Stimulated activated CD4-positive, alpha-beta T cell treated with anti-CD3 and anti-CD28 coated beads, Interleukin-2, amount 100 ng/mL, for 4 hours (primary cell): ENCODE measurements around the gene FAM20C.
"Not testable (repeated sequence)": the region's sequence is repeated elsewhere in the genome, so short reads cannot be mapped to it uniquely, and the experiment has no call there.

Experiments
- DNase-seq: peaks from one replicate; pipeline ENCODE4 v3.0.0-alpha.2; 2020; ENCODE audit warnings: low read depth

The FAM20C gene

DNA sequence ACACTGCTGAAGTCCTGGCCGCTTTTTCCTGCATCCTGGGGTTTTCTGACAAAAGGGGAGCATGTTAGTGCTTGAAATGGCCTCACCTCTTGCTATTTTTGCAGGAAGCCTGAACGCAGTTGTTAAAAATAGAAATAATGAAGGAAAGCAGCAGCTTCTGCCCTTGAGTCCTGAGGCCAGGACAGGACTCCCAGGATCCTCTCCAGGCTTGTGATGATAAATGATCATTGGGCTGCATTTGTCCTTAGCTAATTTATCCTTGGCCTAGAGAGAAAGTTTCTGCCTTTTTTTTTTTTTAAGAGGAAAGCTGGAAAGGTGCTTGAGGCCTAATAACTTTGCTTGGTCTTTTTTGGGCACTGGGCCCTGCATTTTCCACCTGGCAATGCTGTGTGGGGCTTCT is 17.7 kb upstream of the FAM20C start:
- no peak for DNase-seq

DNA sequence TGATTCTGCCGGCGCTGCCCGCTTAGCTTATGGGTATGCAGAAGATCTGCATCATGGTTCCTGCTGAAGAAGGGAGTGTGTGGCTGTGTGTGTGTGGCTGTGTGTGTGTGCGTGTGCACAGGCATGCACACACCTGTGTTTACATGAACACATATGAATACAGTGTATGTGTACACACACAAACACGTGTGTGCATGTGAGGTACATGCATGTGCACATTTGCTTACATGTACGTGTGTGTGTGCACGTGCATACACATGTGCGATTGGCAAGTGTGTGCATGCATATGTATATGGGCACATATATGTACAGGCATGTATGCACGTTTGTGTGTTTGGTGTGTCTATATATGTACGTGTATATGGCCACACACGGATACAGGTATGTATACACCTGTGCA is 16.4 kb upstream of the FAM20C start:
- no peak for DNase-seq

DNA sequence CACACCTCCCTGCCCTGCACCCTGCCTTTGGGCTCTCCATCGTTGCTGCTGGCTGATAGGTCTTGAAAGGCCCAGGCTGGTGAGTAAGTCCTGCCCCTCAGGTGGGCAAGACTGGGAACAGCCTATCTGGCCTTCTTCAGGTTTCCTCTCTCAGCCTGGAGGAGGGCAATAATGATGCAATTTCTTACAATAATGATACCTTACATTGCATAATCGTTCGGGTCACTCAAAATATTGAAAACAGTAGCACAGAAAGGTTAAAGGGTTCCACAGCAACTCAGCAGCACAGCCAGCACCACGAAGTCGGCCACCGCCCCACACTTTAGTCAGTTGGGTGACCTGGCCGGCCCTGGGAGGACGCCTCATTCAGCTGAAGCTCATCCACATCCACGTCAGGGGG is 16.0 kb upstream of the FAM20C start:
- DNase-seq, result no peak

DNA sequence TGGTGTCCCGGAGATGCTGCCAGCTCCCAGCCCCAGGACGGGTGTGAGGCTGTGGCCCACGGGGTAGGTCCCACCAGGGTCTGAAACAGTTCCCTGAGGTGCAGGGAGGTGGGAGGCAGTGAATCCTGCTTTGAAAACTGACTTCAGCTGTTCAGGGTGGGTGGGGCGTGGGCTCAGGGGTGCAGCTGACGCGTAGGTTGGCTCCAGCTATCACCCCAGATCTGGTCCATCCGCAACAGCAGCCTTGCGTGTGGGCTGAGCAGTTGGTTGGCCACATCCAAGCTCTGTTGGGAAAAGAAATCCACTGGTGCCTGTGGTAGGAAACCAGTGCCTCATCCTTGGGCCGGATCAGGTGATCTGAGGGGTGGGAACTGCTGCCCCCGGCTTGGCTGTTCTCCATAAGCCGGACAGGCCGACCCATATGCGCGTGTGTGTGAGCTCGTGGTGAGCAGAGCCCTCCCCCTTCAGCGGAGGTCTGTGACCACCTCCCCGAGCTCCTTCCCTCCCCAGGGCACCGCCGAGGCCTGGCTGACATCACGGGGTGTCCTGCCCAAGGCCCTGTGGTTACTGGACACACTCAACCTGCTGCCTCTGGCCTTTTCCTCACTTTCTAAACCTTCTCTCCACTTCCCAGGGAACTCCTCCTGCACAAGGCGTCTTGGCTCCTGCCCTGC is 15.4 kb upstream of the FAM20C start:
- DNase-seq, result no peak

DNA sequence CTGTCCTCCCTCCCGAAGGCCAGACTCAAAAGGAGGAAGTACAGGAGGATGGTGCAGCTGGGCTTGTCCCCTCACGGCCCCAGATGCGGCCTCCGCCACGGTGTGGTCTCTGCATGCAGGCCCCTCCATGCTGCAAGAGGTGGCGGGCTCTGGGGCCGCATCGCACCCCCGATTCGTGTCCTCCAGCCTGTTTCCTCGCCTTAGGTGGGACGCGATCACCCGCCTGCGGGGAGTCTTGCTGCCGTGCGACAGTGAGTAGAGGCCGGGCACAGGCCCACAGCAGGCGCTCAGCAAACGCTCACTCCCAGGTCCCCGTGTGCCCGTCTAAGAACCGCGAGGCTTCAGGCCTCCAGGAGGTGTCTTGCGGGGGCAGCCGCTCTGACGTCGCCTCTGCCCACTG is 13.9 kb upstream of the FAM20C start:
- no peak for DNase-seq

DNA sequence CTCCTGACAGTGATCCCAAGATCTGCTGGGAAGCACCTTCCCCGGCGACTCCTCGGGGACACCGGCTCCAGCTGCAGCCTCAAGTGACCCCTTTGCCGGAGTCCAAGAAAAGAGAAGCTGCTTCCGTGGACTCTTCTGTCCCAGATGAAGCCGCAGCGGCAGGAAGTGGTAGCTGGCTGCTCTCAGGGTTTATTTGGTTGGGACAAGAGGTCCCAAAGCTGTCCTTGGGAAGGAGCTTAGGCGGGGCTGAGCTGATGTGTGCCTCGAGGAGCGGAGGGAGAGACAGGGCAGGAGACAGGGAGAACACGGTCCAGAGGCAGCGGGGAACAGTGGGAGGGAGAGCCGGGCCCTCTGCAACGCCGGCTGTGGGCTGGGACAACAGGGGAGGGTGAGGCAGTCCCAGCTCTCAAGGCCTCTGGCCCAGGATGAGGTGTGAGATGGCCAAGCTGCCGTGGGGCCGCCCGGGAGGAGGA is 13.1 kb upstream of the FAM20C start:
- DNase-seq, result no peak

DNA sequence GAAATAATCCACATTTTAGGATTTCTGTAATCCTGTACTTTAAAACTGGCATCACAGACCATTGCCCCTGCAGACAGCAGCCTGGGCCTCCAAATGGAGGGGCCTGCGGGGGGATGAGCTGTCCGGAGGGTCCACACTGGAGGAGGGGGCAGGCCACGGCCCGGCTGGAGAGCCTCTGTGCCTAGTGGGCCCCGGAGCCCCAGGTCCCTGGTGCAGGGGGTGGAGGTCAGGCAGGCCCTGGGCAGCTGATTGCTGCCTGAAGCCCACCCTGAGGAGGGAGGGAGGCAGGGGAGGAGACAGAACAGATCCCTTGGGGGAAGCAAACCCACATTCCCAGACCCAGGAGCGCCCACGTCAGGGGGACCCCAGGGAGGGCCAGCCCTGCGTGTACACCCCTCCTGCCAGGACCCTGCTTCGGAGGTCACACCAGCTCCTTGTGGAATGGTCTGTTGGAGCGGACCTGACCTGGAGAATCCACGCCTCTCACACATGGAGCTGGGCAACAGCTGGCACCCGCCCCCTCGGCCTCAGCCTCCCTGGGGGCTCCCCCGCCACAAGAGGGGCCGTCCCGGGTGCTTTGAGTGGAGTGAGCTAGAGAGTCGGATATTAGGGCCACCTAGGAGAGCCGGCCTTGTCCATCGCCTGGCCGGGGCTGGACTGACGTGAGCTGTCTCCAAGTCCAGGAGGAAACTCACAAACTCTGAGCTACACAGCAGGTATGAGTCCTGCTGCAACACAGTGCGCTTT is 12.2 kb upstream of the FAM20C start:
- DNase-seq, result no peak

DNA sequence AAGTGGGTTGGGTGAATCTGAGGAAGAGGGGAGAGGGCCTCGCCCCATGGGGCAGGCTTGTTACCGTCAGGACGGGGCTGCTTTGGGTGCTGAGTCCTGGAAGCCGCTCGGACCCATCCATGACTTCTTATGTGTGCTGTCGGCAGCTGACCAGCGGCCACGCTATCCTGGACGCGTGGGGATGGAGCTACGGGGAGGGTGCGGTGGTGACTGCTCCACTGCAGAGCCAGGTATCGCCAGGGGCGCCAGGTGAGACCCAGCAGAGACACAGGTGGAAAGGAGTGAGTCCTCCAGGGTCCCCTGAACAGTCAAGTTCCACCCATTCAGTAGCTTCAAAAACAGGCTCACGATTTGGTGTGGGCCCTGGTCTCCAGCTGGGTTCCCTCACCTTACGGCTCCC is 10.6 kb upstream of the FAM20C start:
- no peak for DNase-seq

DNA sequence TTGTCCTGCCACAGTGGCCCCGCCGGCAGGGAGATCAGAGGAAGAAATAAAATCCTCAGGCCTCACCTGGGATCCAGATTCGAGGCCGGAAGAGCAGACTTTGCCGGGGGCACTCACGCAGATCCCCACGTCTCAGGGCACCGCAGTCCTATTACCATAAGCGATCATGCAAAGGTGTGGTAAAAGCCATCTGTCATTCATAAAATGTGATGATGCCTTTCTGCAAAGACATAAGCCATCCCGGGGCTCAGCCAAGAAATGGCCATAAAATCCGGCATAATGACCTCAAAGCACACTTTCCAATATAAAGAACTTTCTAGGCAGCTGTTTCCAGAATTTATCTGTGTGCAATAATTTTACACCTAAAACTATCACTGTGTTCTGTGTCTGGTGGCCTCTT is 9.9 kb upstream of the FAM20C start:
- not testable (repeated sequence) for DNase-seq

DNA sequence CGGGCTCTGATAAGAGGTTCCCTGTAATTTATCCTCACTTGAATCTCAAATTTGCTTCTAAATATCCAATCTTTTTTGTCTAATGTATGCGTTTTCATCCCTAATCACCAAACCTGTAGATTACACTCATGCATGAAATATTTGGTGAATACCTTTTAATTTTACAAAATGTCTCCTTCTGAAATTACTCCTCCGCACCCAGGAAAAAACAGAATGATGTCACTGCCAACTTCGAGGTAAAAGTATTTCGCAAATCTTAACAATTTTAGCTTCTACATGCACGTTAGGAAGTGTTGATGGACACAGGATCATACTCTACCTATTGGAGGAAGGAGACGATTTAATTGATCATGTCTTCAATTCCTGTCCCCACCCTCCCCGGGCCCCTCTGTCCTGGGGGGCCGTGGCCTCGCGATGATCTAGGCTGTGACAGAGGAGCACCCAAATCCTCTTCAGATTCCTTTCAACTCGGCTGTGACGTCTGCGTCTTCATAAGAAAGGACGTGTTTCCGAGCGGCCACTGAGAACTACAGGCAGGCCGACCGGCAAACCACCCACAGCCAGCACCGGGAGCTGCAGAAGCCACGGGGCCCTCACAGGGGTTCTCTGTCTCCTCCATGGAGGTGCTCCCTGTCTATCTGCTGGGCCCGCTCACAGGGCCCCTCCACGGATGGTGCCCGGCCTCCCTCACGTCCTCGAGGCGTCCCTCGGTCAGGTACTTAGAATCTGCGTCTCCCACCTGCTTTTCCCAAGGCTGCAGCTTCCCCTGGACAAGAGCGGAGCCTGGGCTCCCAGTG is 8.7 kb upstream of the FAM20C start:
- DNase-seq, result no peak

DNA sequence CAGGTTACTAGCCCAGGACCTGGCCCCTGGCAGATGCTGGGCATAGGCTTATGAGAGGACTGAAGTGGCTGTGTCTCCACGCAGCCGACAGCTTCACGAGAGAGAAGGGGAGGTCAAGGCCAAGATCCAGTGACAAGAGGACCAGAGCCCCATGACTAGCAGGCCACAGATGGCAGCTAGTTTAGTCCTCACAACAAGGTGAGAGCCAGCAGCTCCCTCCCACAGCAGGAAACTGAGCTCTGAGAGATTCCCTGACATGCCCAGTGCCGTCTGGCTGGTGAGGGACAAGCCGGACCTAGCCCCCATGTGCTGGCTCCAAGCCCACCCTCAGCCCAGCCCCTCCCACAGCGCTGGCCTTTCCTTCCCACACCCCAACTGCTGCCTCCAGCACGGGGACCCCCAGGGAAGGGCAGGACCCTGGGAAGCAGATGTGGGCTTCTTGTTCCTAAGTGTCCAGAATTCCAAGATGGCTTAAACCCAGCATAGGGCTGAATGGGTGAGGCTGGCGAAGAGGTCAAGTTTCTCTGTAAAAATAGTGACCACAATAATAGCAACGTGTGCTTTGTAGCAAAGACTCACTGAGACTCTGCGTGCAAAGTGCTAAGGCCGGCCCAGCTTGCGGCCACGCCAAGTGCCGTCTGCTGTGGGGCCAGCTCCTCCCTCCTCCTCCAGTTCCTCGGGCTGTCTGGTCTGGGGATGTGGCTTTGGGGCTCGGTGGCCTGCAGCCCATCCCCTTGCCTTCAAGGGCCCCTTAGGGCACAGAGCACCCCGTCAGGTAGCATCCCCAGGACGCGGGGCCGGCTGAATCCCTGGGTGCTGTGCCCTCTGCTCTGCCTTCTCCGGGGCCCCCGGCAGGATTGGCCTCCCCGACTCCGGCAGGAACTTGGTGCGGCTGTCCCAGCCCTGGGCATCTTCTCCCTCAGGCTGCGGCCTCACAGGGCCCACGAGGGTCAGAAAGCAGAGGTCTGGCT is 7.8 kb upstream of the FAM20C start:
- no peak for DNase-seq

DNA sequence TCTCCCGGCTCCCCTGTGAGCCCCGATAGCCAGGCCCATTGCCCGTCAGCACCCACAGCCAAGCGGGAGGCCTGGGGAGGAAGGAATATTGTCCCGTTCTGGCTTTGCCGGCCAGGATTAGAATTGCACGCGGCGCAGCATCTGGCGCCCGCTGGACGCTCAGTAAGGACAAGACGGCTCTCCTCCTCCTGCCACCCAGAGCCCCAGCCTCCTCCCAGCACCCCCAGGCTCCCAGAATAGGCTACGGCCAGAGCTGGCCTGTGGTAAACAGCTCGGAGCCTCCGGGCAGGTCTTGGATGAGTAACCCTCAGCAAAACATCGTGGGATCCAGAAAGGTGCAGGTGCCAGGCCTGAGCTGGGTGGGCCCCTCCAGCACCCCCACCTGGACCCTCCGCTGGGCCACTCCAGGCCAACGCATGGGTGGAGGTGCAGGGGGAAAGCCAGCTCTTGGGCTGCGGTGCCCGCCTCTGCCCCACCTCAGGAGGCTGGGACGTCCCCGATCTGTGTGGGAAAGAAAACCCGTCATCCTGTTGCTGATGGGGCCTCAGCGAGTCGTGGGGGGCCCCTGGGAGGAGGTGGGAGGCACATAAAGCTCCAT is 5.8 kb upstream of the FAM20C start:
- DNase-seq, result no peak

DNA sequence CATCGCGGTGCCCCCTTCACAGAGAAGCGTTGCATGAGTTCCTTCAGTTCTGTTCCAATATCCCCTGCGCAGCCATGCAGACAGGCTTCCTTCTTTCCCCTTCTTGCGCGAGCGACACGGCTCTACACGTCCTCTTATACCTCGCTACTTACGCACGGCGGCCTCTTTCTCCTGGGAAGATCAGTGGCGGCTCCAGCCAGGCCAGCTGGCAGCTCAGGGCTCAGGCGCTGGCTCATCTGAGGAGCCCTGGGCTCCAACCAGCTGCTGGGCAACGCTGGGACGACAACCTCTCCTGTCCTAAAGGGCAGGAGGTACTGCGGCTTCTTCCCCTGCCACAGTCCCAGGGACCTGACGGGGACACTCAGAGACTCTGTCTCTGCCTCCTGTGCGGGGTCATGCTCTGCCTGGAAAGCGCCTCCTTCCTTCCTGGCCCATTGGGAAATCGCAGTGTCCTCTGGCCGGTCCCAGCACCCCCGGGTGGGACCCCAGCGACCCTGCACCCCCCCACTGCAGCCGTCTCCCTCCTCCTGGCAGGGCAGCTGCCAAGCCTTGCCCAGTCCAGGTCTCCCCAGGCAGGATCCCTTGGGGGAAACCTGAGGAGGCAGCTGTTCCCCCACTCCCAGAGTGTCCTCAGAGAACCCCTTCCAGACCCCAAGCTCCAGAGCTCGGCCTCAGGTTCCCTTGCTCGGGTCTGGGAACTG is 5.0 kb upstream of the FAM20C start:
- DNase-seq, result no peak

DNA sequence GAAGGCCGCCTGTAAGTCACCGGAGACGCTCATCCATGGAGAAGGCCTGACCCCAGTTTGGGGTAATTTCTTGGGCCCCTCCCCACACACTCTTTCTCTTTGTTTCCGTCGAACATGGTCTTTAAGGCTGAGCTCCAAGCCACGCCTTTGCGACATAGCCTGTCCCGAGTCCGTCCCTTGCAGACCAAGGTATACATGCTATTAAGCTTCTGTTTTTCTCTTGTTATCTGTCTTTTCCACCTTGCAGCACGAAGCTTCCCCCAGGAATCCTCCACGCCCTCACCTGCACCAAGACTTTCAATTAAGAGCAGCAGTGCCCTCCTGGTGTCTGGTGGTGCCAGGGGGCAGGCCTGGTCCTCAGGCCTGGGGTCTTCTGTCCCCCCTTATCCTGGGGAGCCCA is 4.2 kb upstream of the FAM20C start:
- DNase-seq, result no peak

DNA sequence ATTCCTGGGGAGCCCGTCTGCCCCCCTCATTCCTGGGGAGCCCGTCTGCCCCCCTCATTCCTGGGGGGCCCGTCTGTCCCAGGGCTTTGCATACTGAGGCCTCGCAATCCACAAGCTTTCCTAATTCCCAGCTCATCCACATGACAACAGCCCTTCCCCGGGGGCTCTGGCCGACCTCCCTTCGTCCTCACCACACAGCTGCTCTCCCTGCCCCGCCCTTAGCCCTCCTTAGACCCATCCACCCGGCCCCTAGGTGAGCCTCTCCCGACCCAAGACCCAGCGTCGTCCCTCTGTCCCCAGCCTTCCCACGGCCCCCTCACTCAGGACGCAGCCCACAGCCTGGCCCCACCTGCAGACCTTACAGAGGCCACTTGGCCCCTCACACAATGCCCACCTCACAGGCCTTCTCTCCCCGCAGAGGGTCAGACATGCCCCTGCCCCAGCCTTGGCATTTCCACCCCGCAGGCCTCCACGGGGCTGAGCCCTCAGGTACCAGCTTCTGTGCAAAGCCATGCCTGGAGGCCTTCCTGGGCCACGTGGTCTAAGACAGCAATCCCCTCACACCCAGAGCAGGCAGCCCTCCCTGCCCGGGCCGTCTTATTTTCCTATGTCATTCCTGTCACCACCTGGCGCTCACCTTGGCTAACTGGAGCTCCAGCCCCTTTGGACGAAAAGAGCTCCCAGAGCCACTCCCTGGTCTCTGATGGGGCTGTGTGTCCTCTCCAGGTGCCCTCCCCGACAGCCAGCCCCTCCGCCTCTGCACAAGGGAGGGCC is 3.5 kb upstream of the FAM20C start:
- no peak for DNase-seq

DNA sequence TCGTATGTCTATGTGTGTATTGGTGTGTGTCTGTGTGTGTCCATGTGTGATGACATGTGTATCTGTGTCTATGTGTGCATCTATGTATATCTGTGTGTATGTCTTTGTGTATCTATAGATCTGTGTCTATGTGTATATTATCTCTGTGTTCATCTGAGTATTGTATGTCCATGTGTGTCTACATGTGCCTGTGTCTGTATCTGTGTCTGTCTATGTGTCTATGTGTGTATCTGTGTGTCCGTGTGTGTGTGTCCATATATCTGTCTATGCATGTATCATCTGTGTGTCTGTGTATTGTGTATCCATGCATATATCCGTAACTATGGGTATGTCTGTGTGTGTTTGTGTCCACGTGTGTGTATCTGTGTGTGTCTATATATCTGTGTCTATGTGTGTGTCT is 2.7 kb upstream of the FAM20C start:
- DNase-seq, result no peak

DNA sequence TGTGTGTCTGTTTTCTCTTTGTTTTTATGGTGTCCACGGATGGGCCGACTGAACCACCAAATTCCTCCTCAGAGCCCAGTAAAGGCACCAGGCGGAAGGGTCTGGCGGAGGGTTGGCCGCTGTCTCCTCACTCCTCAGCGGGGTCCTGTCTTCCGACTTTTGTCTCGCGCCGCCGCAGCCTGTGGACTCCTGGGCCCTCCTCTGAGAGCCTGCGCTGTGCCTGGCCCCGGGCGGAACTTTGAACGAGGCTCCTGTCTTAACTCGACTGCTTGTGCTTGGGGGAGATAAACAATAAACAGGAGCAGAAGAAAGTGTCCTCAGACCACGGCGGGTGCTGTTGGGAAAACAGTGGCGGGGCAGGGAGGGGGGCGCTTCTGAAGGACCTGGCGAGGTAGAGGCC is 2.2 kb upstream of the FAM20C start:
- no peak for DNase-seq

DNA sequence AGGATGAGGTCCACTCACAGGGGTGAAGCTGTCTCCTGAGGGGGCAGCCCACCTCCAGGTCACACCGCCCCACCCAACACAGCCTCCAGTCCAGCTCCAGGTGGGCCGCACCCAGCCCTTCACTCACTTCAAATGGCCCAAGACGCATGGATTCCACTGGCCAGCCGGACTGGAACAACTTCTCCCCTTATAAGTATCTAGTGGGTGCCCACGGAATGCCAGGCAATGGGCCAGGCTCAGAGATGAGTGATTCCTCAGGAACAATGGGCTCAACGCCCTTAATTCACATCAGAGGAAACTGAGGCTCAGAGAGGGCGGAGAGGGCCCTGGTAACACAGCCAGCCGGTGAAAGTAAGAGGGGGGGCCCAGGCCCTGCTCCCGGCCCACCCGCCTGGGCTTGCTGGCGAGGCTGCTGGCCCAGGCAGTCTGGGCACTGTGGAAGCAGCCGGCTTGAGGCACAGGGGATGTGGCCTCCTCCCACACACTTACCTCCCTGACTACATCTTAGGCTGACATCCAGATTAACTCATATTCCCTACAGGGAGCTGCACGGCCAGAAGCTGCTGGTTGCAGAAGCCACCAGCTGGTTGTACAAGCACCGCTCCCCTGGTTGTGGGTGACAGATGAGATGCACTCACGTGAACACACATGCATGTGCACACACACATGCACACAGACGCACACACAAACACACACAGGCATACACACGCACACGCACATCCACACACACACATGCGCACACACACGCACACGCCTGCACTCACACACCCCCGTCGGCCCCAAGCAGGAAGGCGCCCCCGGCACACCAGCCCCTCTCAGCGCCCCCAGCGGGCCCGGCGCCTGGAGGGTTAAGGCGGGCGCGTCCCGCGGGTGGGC is 1.0 kb upstream of the FAM20C start:
- DNase-seq, result no peak
